PC-9 (cell line): Measurements from ENCODE around the gene DLG2.

ENCODE experiments used
- EZH2 ChIP-seq: fragments of 200-600 bp; sonication (generic); IDR thresholded peaks from 2 replicates; pipeline ENCODE4 v1.8.0; 2017; ENCODE audit warnings: antibody characterized with exemption, low read depth
- TF ChIP-seq, protein P1 (sequence below): fragments of 200-600 bp; sonication (generic); conservative IDR thresholded peaks from 2 replicates; pipeline ENCODE4 v1.6.1; 2017; ENCODE audit warnings: mixed run types, antibody characterized with exemption, mild to moderate bottlenecking, moderate library complexity

- TF ChIP-seq, protein P1, sequence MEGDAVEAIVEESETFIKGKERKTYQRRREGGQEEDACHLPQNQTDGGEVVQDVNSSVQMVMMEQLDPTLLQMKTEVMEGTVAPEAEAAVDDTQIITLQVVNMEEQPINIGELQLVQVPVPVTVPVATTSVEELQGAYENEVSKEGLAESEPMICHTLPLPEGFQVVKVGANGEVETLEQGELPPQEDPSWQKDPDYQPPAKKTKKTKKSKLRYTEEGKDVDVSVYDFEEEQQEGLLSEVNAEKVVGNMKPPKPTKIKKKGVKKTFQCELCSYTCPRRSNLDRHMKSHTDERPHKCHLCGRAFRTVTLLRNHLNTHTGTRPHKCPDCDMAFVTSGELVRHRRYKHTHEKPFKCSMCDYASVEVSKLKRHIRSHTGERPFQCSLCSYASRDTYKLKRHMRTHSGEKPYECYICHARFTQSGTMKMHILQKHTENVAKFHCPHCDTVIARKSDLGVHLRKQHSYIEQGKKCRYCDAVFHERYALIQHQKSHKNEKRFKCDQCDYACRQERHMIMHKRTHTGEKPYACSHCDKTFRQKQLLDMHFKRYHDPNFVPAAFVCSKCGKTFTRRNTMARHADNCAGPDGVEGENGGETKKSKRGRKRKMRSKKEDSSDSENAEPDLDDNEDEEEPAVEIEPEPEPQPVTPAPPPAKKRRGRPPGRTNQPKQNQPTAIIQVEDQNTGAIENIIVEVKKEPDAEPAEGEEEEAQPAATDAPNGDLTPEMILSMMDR: no peak
- TF ChIP-seq EZH2: no peak
Observed at GRCh38 chr11:85530634-85531033, 96.5 kb downstream of the DLG2 start.
